Natural killer cell treated with Interleukin-12 subunit alpha and Interleukin-12 subunit beta and Interleukin-15 and Interleukin-18, amount 100 ng/mL, for 72 hours (primary cell): ENCODE measurements around the gene UPF2. TPM values are rescaled to one million over a fixed set of nuclear protein-coding genes. Genes with fewer than 3 reads are reported as not detected.
A peak's percentile ranks its signal among the peaks of the same experiment; 100 is the strongest.

Source experiments
- ATAC-seq, 2 donors: fragments of 150-1000 bp; cut with Tn5 transposase in 1 of 2; sonication (Bioruptor Pico), chemical (Tn5 transposase) in 1 of 2; 2 replicates each; pipeline ENCODE4 v1.10.0; 2021
- DNase-seq: peaks from one replicate; pipeline ENCODE4 v3.0.0; 2022; ENCODE audit warnings: low spot score
- H3K27ac Mint-ChIP-seq, 2 donors: 1 replicate in 1 of 2; 2 replicates in 1 of 2; pipeline ENCODE4 v1.8.0; 2022; ENCODE audit warnings: mixed read lengths in 2 of 2, mild to moderate bottlenecking in 1 of 2, moderate library complexity in 1 of 2
- H3K27me3 Mint-ChIP-seq, 2 donors: 1 replicate in 1 of 2; 2 replicates in 1 of 2; pipeline ENCODE4 v1.8.0; 2022; ENCODE audit warnings: mixed read lengths in 2 of 2
- H3K36me3 Mint-ChIP-seq: one replicate; pipeline ENCODE4 v1.8.0; 2022; ENCODE audit warnings: mixed read lengths
- H3K4me1 Mint-ChIP-seq, 2 donors: 1 replicate in 1 of 2; 2 replicates in 1 of 2; pipeline ENCODE4 v1.8.0; 2022; ENCODE audit warnings: low read depth in 2 of 2, mixed read lengths in 2 of 2, mild to moderate bottlenecking in 1 of 2
- H3K4me3 Mint-ChIP-seq: one replicate; pipeline ENCODE4 v1.8.0; 2022; ENCODE audit warnings: mixed read lengths
- H3K9me3 Mint-ChIP-seq: 2 replicates; pipeline ENCODE4 v1.8.0; 2022; ENCODE audit warnings: mixed read lengths
- total RNA-seq, 2 donors: library from RNA; stranded (reverse); gene quantifications; one replicate each; pipeline ENCODE4 v1.2.3, GENCODE V29; 2022

Gene UPF2
- total RNA-seq, 2 donors from 2014 or later, result 39.6 to 55.1 TPM

DNA sequence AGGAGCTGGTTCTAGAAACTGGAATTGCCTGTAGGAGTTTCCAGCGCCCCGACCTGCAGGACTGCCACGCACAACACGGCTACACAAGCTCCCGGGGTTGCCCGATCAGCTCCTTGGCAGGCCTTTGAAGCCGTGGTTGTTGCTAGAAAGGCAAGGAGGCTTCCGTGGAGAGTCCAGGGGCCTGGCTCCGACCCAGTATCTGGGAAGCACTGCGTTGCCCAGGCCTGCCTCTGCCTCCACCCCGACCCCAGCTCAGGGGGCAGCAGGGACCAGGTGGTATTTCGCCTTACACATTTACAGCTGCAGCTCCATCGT, 165.1 kb downstream of the UPF2 start:
- Mint-ChIP-seq H3K27me3 (peaks cover 7 to 8% of the 10 kb centered on the region in 2 donors), H3K4me3 (no peak overlapping the region), H3K4me1 (peaks cover 7 to 8% of the 10 kb centered on the region in 2 donors), H3K9me3 (no peaks in the 10 kb centered on the region), H3K36me3 (no peaks in the 10 kb centered on the region), H3K27ac (no peak overlapping the region)
- DNase-seq (no peak), ATAC-seq (no peak)

DNA sequence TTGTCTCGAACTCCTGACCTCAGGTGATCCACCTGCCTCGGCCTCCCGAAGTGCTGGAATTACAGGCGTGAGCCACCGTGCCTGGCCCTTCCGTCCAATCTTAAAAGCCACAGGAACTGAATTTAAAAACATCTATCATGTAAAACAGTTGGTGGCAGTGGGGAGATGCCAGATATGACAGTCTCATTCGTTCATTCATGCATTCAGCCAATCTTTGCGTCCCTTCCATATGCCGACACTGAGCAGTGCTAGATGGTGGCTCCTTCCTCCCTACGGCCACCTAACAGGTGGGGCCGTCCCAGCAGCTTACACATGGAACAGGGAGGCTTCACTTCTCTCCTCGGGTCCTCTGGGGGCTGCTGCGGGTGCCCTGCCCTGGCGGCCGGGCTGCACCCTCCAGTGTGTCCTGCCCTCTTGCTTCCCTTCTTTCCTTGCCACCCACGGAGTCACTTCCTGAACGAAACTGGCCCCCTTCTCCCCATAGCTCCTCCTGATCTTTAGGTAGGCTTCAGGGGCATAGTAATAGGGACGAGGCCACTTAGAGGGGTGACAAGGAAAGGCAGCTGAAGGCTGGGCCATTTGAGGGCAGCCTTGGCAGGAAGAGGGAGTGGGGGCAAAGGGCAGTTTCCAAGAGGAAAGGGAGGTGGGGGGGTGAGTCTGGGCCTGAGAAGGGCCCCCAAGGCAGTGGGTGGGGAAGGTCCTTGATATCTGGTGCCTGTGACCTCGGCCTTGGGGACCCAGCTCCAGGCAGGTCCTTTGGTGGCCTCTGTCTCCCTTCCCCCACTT, 165.6 kb downstream of the UPF2 start:
- H3K4me1 Mint-ChIP-seq, result peaks cover 3% of the 10 kb centered on the region in 2 donors
- no peak overlapping the region for H3K4me3 Mint-ChIP-seq
- H3K27me3 Mint-ChIP-seq, result peaks cover 7 to 11% of the 10 kb centered on the region in 2 donors
- H3K27ac Mint-ChIP-seq, result no peak overlapping the region
- H3K9me3 Mint-ChIP-seq, result no peaks in the 10 kb centered on the region
- ATAC-seq (no peak), DNase-seq (no peak)
- no peaks in the 10 kb centered on the region for H3K36me3 Mint-ChIP-seq

DNA sequence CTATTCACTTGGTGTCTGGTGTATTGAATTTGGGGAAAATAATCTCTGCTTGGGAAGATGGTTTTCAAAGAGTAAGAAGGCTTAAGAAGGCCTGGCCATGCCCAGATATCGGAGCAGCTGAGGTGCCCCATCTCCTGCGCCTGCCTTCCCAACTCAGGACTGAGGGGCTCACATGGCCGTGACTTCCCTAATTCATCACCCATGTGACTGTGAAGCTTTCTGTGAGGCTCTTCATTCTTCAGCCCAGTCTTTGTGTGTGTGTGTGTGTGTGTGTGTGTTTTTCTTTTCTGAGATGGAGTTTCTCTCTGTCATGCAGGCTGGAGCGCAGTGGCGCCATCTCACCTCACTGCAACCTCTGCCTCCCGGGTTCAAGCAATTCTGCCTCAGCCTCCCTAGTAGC, 166.3 kb downstream of the UPF2 start:
- H3K4me3 Mint-ChIP-seq, result no peak overlapping the region
- H3K36me3 Mint-ChIP-seq, result no peaks in the 10 kb centered on the region
- no peak for DNase-seq
- ATAC-seq, result no peak
- no peak overlapping the region for H3K27ac Mint-ChIP-seq
- H3K9me3 Mint-ChIP-seq, result no peaks in the 10 kb centered on the region
- peaks cover 7 to 11% of the 10 kb centered on the region in 2 donors for H3K27me3 Mint-ChIP-seq
- peaks cover 2 to 4% of the 10 kb centered on the region in 2 donors for H3K4me1 Mint-ChIP-seq

DNA sequence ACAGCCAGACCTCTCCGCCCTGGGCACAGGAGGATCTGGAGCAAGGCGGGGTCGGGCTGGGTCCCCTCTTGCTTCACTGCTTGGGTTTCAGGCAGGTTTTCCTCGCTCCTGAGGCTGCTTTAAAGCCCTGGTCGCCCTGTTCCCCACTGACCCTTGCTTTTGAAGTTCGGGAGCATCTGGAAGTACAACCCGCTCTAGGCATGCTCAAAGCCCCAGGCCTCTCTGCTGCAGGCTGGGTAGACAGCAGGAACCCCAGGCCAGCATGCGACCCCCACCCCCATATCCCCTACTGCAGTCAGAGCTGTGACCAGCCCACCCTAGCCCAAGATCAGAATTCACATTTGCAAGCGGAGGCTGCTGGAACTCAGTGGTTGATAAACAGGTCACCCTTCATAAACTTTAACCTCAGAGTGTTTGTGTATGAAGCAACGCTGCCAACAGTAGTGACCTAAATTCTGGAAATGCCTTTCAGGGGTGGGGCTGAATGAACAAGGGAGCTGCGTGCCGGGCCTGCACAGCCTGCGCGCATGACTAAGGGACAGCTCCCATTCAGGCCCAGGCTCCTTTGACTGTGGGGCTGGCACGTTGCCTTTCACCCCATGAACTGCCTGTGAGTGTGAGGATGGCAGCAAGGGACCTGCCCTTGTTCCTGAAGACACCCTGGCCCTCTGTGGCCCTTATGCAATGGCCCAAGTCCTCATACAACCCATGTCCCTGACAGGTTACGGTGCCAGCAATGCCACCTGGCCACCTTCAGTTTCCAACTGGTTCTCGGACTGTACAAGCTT, 166.9 kb downstream of the UPF2 start:
- Mint-ChIP-seq H3K4me3 (no peak overlapping the region), H3K36me3 (no peaks in the 10 kb centered on the region), H3K9me3 (no peaks in the 10 kb centered on the region), H3K27me3 (peaks cover 7 to 11% of the 10 kb centered on the region in 2 donors), H3K4me1 (peaks cover 4 to 6% of the 10 kb centered on the region in 2 donors), H3K27ac (no peak overlapping the region)
- DNase-seq (no peak), ATAC-seq (peak in 1 of 2 donors; percentile 24)

DNA sequence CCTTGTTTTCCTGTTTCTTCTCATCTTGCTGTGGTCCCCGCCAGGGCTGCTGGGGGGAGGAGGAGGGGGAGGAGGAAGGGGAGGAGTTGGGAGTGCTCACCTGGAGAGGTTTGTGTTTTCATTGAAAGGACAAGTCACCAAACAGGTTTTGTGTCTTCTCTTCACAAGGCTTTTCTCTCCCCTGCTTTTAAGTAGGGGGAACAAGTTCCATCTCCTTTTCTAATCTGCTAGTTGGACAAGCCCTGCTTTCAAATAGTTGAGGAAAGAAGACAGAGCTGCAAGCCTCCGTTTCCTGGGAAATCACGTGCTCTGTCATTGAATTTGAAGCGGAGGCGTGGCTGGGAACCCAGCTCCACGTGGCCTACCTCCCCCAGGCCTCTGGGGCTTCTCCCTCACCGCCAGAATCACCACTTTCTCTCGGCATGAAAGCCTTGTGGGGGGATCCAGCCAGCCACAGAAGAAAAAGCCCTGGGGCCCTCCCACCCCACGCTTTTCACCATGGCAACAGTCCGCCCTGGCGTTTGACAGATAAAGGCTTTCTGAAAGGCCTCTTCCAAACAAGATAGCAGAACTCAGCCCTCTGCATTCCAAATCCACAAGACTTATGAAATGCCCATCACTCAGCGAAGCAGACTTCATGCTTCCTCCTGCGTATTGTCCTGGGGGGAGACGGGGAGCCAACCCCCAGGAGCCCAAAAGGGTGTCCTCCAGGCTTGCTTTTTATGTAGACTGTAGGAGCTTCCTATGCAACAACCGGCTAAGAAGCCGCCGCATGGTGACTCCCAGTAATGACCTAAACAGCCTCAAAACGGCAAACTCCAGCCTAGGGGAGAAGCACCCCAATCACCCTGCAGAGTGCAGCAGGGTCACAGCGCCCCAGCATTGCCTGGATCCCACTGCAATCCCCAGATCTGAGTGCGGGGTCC, 167.8 kb downstream of the UPF2 start:
- Mint-ChIP-seq H3K4me1 (peaks cover 4 to 6% of the 10 kb centered on the region in 2 donors), H3K9me3 (no peaks in the 10 kb centered on the region), H3K27ac (no peak overlapping the region), H3K4me3 (no peak overlapping the region), H3K27me3 (peaks cover 7 to 11% of the 10 kb centered on the region in 2 donors), H3K36me3 (no peaks in the 10 kb centered on the region)
- ATAC-seq, result peak in 1 of 2 donors; percentile 34
- no peak for DNase-seq

DNA sequence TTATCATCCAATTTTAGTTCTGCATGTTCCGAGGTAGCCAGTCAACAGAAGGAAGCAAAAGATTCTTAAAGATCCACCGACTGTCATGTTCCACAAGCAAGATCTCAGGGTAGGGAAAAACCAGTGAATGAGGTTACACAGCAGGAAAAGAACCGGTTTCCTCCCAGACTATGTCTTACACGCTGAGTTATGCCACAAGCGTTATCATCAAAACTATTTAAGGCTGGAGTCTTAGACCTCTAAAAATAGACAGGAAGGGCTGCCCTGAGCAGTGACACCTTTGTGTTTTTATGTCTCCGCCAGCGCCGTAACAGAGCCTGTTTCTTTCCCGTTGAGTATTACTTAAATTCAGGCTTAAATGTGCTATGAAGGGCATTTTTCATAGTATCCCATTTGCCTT, 171.1 kb downstream of the UPF2 start:
- no peak for ATAC-seq
- Mint-ChIP-seq H3K36me3 (no peaks in the 10 kb centered on the region), H3K4me3 (no peak overlapping the region), H3K4me1 (peaks cover 4 to 6% of the 10 kb centered on the region in 2 donors), H3K27ac (no peak overlapping the region), H3K9me3 (no peaks in the 10 kb centered on the region), H3K27me3 (peaks cover 7 to 8% of the 10 kb centered on the region in 2 donors)
- no peak for DNase-seq

DNA sequence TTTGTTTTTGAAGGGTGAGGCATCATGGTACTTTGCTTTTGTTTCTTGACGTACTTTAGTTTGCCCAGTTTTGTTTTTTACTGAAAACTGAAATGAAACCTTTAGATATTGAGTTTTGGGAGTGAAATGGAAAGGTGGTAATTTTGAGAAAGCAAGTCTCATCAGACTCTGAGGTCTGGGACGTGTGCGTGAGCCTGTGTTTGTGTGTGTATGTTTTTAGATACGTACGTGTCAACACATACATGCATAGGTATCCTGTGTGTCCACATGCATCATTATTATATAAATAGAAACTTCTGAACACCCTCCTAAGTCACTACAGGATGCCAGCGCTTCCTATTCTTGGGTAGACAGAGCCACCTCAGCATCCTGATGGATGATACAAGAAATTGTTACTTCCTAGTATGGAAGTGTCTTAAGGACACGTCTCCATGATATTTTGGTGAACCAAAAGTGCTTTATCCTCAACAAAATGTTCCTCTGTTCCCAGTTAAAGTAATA, 171.7 kb downstream of the UPF2 start:
- no peaks in the 10 kb centered on the region for H3K9me3 Mint-ChIP-seq

DNA sequence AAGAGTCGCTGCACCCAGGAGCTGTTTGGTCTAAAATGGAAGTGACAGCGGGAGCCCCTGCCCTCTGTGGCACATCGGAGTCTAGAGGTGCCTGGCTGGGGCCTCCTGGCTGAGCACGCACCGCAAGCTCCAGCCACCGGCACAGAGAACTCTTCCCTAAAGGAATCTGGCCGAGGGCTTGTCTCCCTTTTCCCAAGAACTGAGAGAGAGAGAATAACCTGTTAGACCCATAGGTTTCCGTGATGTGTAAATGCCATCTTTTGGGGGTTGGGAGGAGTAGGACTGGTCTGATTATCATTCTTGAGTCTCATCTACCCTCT, 172.2 kb downstream of the UPF2 start:
- DNase-seq (no peak), ATAC-seq (no peak)
- Mint-ChIP-seq H3K27ac (no peak overlapping the region), H3K36me3 (no peaks in the 10 kb centered on the region), H3K9me3 (no peaks in the 10 kb centered on the region), H3K4me1 (peaks cover 4 to 6% of the 10 kb centered on the region in 2 donors), H3K4me3 (no peak overlapping the region), H3K27me3 (peaks cover 11 to 16% of the 10 kb centered on the region in 2 donors)

More for the DNA sequence above, 171.7 kb downstream of the UPF2 start:
- Mint-ChIP-seq H3K4me1 (peaks cover 4 to 6% of the 10 kb centered on the region in 2 donors), H3K36me3 (no peaks in the 10 kb centered on the region), H3K4me3 (no peak overlapping the region), H3K27me3 (peaks cover 9 to 11% of the 10 kb centered on the region in 2 donors), H3K27ac (no peak overlapping the region)
- DNase-seq, result no peak
- no peak for ATAC-seq

Other genes with a start within 250 kb of the UPF2 start
- gene PROSER2, start 219.5 kb downstream of the UPF2 start, total RNA-seq, result 1 to 10 TPM in 1 of 2 donors, under 1 TPM in 1; 0.43 to 1.2 TPM
- 10 to 100 TPM; 28.9 to 31.5 TPM for gene DHTKD1, start 26.1 kb upstream of the UPF2 start, total RNA-seq
- 10 to 100 TPM; 30.3 to 54.8 TPM for gene SEC61A2, start 86.9 kb upstream of the UPF2 start, total RNA-seq
- 100 to 1,000 TPM; 102 to 111 TPM for gene NUDT5, start 153.1 kb upstream of the UPF2 start, total RNA-seq
- gene CDC123, start 153.4 kb upstream of the UPF2 start, total RNA-seq, result 100 to 1,000 TPM; 161 to 167 TPM